ENCODE data around the gene PTAR1.

PTAR1 gene

DNA sequence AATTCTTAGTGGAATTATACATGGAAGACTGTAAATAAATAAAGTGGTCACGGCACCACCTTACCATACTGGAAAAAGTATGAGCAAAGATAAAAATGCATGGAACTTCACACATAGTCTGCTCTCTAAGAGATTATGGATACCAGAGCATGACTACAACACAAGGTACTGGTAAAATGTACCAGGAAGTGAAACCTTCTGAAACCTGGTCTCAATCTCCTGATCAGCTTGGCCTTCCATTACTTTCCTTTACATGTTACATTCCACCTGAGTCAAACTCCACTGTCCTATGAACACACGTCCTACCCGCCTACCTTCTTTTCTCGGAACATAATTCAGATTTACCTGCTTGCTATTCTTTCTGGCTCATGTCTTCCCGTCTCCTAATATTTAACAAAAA lies 15.9 kb downstream of the PTAR1 start:
- Histone ChIP-seq H3K27ac (ENCODE audit: low read length) (no peak overlapping the region), H3K9ac (ENCODE audit: low read depth, low read length) (no peak overlapping the region), H3K4me1 (ENCODE audit: insufficient read depth, low read length) (no peaks in the 10 kb centered on the region), H3K79me2 (ENCODE audit: insufficient read depth, low read length) (peaks cover 84% of the 10 kb centered on the region), H4K20me1 (ENCODE audit: insufficient read depth, low read length) (peaks cover 29% of the 10 kb centered on the region), H2AFZ (ENCODE audit: low read depth, low read length) (no peak overlapping the region), H3K27me3 (ENCODE audit: insufficient read depth, low read length, poor library complexity) (no peaks in the 10 kb centered on the region), H3K36me3 (ENCODE audit: insufficient read depth, low read length) (peaks cover 53% of the 10 kb centered on the region), H3K4me3 (ENCODE audit: low read depth in 1 of 2, low read length in 2 of 2) (no peak overlapping the region), H3K9me3 (ENCODE audit: insufficient read depth, low read length, severe bottlenecking) (no peaks in the 10 kb centered on the region), H3K4me2 (ENCODE audit: insufficient read depth, low read length) (no peak overlapping the region)
- ATAC-seq (ENCODE audit: insufficient read depth, low read depth) (no peak), DNase-seq (no peak)
- TF ChIP-seq, protein P1, sequence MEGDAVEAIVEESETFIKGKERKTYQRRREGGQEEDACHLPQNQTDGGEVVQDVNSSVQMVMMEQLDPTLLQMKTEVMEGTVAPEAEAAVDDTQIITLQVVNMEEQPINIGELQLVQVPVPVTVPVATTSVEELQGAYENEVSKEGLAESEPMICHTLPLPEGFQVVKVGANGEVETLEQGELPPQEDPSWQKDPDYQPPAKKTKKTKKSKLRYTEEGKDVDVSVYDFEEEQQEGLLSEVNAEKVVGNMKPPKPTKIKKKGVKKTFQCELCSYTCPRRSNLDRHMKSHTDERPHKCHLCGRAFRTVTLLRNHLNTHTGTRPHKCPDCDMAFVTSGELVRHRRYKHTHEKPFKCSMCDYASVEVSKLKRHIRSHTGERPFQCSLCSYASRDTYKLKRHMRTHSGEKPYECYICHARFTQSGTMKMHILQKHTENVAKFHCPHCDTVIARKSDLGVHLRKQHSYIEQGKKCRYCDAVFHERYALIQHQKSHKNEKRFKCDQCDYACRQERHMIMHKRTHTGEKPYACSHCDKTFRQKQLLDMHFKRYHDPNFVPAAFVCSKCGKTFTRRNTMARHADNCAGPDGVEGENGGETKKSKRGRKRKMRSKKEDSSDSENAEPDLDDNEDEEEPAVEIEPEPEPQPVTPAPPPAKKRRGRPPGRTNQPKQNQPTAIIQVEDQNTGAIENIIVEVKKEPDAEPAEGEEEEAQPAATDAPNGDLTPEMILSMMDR (IDR thresholded peaks at IDR 0.05; ENCODE audit: borderline replicate concordance, extremely low read depth, low read length, poor library complexity, severe bottlenecking) = no peak
- no peak for TF ChIP-seq EZH2 (IDR thresholded peaks at IDR 0.05; ENCODE audit: borderline replicate concordance, low read depth, low read length, severe bottlenecking)

DNA sequence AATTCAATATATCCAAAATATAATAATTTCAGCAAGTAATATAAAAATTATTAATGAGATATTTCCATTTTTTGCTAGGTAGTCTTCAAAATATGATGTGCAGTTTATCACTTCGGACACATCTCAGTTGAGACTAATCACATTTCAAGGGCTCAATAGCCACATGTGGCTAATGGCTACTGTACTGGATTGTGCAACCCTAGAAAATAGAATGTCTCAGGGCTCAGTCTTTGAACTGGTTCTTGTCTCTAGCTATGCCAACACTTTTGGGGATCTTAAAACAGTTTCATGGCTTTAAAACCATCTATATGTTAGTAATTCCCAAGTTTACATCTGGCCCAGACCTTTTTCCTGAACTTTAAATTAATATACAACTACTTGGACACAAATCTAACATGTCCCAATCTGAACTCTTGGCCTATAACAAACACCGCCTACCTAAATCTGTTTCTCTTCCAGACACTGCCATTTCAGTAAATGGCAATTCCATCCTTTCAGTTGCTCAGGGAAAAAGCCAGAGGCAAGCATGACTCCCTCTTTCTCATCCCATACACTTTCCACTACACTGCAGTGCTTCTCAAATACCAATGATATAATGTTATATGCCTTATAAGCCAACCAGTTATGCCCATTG lies 18.8 kb downstream of the PTAR1 start:
- Histone ChIP-seq H3K4me1 (ENCODE audit: insufficient read depth, low read length) (no peaks in the 10 kb centered on the region), H3K27ac (ENCODE audit: low read length) (no peak overlapping the region), H3K4me2 (ENCODE audit: insufficient read depth, low read length) (no peak overlapping the region), H3K36me3 (ENCODE audit: insufficient read depth, low read length) (peaks cover 43% of the 10 kb centered on the region), H4K20me1 (ENCODE audit: insufficient read depth, low read length) (peaks cover 12% of the 10 kb centered on the region; the same call in 1 of the 2 replicates), H2AFZ (ENCODE audit: low read depth, low read length) (no peak overlapping the region), H3K4me3 (ENCODE audit: low read depth in 1 of 2, low read length in 2 of 2) (no peak overlapping the region), H3K79me2 (ENCODE audit: insufficient read depth, low read length) (peaks cover 61% of the 10 kb centered on the region), H3K9ac (ENCODE audit: low read depth, low read length) (no peak overlapping the region), H3K27me3 (ENCODE audit: insufficient read depth, low read length, poor library complexity) (no peaks in the 10 kb centered on the region), H3K9me3 (ENCODE audit: insufficient read depth, low read length, severe bottlenecking) (no peaks in the 10 kb centered on the region)
- DNase-seq (no peak), ATAC-seq (ENCODE audit: insufficient read depth, low read depth) (no peak)
- TF ChIP-seq, protein P1 (IDR thresholded peaks at IDR 0.05; ENCODE audit: borderline replicate concordance, extremely low read depth, low read length, poor library complexity, severe bottlenecking) = no peak
- no peak for TF ChIP-seq EZH2 (IDR thresholded peaks at IDR 0.05; ENCODE audit: borderline replicate concordance, low read depth, low read length, severe bottlenecking)

DNA sequence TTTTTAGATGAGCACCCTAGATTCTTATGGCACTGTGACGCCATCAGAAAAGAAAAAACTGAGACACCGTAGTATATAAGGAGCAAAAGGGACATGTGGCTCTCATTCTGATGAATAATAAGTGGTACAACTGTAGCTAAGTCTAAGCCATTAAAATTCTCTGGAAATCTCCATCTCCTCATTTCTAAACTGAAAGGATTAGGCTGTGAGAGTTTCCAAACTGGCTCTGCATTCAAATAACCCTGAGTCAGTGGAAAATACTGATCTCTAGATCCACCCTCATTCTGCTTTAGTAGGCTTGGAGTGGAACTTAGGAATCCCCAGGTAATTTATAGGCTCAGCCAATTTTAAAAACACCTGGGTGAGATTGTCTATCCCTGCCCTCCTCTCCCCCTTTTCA lies 28.5 kb downstream of the PTAR1 start:
- H3K9ac ChIP-seq (ENCODE audit: low read depth, low read length) = no peak overlapping the region
- H3K4me1 ChIP-seq (ENCODE audit: insufficient read depth, low read length) = no peaks in the 10 kb centered on the region
- no peak overlapping the region for H2AFZ ChIP-seq (ENCODE audit: low read depth, low read length)
- peaks cover 66% of the 10 kb centered on the region for H3K36me3 ChIP-seq (ENCODE audit: insufficient read depth, low read length)
- ATAC-seq (ENCODE audit: insufficient read depth, low read depth) (no peak), DNase-seq (no peak)
- H3K79me2 ChIP-seq (ENCODE audit: insufficient read depth, low read length) = peaks cover 2% of the 10 kb centered on the region
- H3K9me3 ChIP-seq (ENCODE audit: insufficient read depth, low read length, severe bottlenecking) = no peaks in the 10 kb centered on the region
- H3K27ac ChIP-seq (ENCODE audit: low read length) = no peak overlapping the region
- TF ChIP-seq EZH2 (IDR thresholded peaks at IDR 0.05; ENCODE audit: borderline replicate concordance, low read depth, low read length, severe bottlenecking) = no peak
- TF ChIP-seq, protein P1 (IDR thresholded peaks at IDR 0.05; ENCODE audit: borderline replicate concordance, extremely low read depth, low read length, poor library complexity, severe bottlenecking) = no peak
- H3K4me2 ChIP-seq (ENCODE audit: insufficient read depth, low read length) = no peak overlapping the region
- no peak overlapping the region for H3K4me3 ChIP-seq (ENCODE audit: low read depth in 1 of 2, low read length in 2 of 2)
- H4K20me1 ChIP-seq (ENCODE audit: insufficient read depth, low read length) = no peaks in the 10 kb centered on the region; the same call in 1 of the 2 replicates
- H3K27me3 ChIP-seq (ENCODE audit: insufficient read depth, low read length, poor library complexity) = no peaks in the 10 kb centered on the region

Data from DND-41 (cell line).